Ectodermal cell (in vitro differentiated cells): ENCODE measurements around the gene TMEM18.

Experiments used
- H3K27ac ChIP-seq: 2 replicates; pipeline ENCODE4 v1.7.0; 2013; ENCODE audit warnings: mild to moderate bottlenecking, low read depth, low read length; ENCODE audit not compliant: insufficient read depth, poor library complexity, severe bottlenecking
- H3K27me3 ChIP-seq: 2 replicates; pipeline ENCODE4 v1.7.0; 2013; ENCODE audit warnings: mild to moderate bottlenecking, low read length; ENCODE audit not compliant: insufficient read depth, control insufficient read depth, poor library complexity, severe bottlenecking
- H3K36me3 ChIP-seq: one replicate; pipeline ENCODE4 v1.7.0; 2013; ENCODE audit warnings: low read length; ENCODE audit not compliant: control insufficient read depth, insufficient read depth
- H3K4me1 ChIP-seq: one replicate; pipeline ENCODE4 v1.7.0; 2013; ENCODE audit warnings: low read length; ENCODE audit not compliant: control insufficient read depth, insufficient read depth
- H3K4me3 ChIP-seq: 2 replicates; pipeline ENCODE4 v1.7.0; 2013; ENCODE audit warnings: low read depth, low read length, control low read depth; ENCODE audit not compliant: insufficient read depth
- H3K9me3 ChIP-seq: 2 replicates; pipeline ENCODE4 v1.7.0; 2013; ENCODE audit warnings: mild to moderate bottlenecking, low read length, moderate library complexity; ENCODE audit not compliant: control insufficient read depth
- WGBS, 2 experiments: methylation state at CpG; one replicate each; pipeline ENCODE4 v1.1.7; 2013; ENCODE audit warnings: missing lambda C conversion rate in 2 of 2; 5-methylcytosine and 5-hydroxymethylcytosine counted together

TMEM18 gene

DNA sequence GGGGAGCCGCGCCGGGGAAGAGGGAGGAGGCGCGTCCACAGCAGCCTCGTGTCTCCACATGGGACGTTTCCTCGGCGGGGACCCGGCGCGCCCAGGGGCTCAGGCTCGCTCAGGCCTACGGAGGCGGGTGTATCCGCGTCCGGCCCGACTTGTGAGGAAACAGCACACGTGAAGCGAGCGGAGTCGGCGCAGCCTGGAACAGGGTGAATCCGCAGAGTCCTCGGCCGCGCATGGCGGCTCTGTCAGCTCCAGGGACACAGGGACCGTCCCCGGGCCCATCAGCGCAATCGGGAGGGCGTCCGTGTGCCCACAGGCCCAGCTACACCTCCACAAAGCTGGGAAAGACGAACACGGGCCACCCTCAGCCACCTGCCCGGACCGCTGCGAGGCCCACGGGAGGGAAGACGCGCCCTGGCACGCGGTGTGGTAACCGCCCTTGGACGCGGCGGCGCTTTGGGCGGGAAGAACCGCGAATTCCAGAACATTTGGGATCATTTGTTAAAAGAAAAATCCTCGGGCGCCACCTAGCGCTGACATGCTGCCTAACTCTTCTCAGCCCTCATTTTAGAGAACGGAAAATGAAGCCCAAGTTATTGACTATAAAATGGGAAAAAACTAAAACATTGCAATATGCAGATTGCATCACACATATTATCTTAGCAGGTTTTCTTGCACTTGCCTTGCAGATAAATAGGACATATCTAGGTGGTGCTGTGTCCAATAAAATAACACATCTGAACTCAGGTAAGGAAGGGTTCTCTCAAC, 40.4 kb downstream of the TMEM18 start:
- WGBS, 2 experiments = 64% methylated on average over 57 of the region's 57 CpGs
- Histone ChIP-seq H3K9me3 (peaks cover 2% of the 10 kb centered on the region), H3K27ac (no peak overlapping the region)

DNA sequence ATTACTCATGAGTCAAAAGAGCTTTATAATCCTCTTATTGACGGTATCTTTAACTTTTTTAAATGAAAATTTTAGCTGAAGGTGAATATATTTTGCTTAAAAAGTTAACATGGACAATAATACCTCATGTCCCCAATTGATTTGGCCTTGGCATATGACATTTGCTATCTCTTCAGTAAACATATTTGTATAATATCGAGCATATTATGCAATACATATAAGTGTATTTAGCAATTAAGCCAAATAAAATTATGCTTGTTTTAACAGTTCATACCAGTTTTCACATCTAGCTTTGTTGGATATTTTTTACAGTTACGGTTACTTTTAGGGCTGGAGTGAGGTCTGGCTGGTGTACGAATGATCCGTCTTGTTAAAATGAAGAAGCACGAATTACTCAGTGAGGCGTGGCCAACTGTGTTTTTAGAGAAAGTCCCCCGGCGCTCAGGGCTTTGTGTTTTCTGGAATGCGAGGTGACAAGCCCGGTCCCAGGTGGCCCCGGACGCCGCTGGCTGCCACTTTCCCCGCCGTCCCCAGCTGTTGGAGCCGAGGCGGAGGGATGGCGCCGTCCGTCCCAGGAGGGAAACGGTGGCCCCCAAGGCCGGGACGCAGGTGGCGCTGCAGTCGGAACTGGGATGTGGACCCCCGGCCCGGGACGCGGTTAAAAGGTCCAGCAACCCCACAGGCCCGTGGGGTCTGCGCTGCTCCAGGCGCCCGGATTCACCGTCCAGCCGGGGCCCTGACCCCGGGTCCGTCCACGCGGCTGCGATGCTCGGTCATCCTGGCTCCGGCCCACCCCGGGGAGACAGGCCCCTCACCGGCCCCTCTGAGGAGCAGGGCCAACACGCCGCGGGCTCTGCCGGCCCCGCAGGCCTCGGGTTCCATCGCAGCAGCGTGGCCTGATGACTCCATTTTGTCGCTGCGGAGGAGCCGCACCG, 41.3 kb downstream of the TMEM18 start:
- no peaks in the 10 kb centered on the region for H3K36me3 ChIP-seq
- 96% methylated on average over 55 to 57 of the region's 57 CpGs for WGBS, 2 experiments

More for the DNA sequence above, 40.4 kb downstream of the TMEM18 start:
- no peak overlapping the region for H3K4me3 ChIP-seq
- H3K36me3 ChIP-seq = no peaks in the 10 kb centered on the region
- H3K27me3 ChIP-seq = no peaks in the 10 kb centered on the region
- H3K4me1 ChIP-seq = no peaks in the 10 kb centered on the region

DNA sequence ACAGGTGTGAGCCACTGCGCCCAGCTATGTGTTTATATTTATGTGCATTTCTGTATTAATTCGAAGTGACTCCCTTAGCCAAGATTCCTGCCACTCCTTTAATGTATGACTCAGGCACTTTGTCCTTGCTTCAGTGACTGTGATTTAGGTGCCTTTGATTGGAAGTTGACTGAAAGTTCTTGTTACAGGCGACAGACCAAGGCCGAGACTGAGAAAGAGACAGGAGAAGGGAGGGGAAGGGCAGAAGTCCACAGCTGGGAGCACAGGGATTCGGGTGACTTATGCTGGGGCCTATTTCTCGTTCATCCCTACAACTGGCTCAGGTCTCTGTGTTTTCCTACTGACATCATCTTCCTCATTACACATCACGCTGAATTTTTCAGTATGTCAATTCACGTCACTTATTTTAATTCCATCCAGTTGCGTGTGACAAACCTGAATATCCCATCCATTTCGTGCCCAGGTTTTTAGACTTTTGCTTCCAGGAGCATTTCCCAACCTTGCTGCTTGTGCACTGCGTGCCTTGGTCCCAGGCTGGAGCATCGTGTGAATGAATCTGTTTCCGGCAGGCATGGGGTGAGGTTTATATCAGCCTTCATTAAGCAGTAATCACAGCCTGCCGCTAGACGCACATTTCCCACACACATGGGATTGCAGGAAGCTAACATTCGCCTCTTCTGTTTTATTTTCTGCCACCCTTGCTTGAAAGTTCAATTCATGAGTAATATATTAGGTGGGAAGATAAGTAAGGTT, 42.4 kb downstream of the TMEM18 start:
- Histone ChIP-seq H3K36me3 (no peaks in the 10 kb centered on the region), H3K27me3 (no peaks in the 10 kb centered on the region), H3K27ac (no peak overlapping the region), H3K9me3 (peaks cover 2% of the 10 kb centered on the region), H3K4me1 (no peaks in the 10 kb centered on the region), H3K4me3 (no peak overlapping the region)
- WGBS, 2 experiments = 76% methylated on average over 16 of the region's 16 CpGs

More for the DNA sequence above, 41.3 kb downstream of the TMEM18 start:
- H3K9me3 ChIP-seq = peaks cover 2% of the 10 kb centered on the region
- no peaks in the 10 kb centered on the region for H3K27me3 ChIP-seq
- H3K4me1 ChIP-seq = no peaks in the 10 kb centered on the region
- no peak overlapping the region for H3K27ac ChIP-seq
- no peak overlapping the region for H3K4me3 ChIP-seq

DNA sequence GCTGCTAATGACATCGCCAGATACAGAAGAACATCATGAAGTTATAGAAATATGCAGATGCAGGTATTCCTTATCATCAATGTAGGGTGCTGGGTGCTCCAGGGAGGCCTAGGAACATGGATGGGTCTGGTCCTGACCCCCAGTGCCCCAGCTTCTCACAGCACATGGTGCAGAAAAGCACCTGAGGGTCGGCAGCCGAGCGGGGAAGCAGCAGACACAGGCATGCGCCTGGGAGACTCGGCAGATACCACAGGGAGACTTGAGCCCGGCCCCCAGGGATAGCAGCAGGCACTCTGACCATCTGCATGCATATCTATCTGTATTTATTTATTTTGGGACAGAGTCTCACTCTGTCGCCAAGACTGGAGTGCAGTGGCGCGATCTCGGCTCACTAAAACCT, 43.2 kb downstream of the TMEM18 start:
- 93 to 95% methylated on average over 11 of the region's 11 CpGs for WGBS, 2 experiments
- Histone ChIP-seq H3K36me3 (no peaks in the 10 kb centered on the region), H3K27me3 (no peaks in the 10 kb centered on the region), H3K4me1 (no peaks in the 10 kb centered on the region), H3K27ac (no peak overlapping the region), H3K4me3 (no peak overlapping the region), H3K9me3 (peaks cover under 1% of the 10 kb centered on the region)

DNA sequence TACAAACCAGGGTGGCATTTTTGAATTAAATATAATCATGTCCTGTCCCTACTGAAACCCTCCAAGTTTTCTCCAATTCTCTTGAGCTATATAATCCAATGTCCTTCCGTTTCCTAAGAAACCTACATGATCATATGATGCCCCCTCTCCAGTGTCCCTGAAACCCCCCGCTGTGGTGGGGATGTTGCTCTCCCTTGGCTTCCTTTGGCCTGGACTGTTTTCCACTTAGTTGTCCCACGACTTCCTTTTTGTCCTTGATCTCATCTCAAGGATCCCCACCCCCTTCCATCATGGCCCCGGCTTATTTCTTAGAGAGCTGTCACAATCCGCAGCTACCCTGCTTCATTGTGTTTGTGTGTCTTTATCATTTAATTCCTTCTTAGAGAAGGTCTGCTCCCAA, 43.8 kb downstream of the TMEM18 start:
- no peak overlapping the region for H3K27ac ChIP-seq
- no peaks in the 10 kb centered on the region for H3K36me3 ChIP-seq
- H3K4me3 ChIP-seq = no peak overlapping the region
- H3K9me3 ChIP-seq = no peaks in the 10 kb centered on the region
- no peaks in the 10 kb centered on the region for H3K4me1 ChIP-seq
- H3K27me3 ChIP-seq = no peaks in the 10 kb centered on the region
- WGBS, 2 experiments = 81 to 85% methylated on average over 3 to 5 of the region's 5 CpGs

DNA sequence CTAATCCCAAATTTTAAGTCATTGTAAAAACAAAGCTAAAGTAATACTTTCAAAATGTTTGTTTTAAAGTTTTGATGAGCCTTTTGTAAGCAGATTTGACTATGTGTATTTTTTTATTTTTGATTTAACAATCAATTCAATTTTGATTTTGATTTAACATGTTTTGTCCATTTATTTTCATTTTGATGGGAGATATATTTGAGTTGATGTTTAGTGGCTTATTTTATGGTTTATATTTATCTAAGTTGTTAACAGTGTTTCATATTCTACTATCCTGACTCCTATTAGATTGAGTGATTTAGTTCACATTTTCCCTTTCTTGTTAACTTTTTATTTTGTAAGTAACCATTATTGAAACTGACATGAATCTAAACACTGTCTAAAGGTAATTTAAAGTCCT, 44.7 kb downstream of the TMEM18 start:
- no peak overlapping the region for H3K27ac ChIP-seq
- H3K4me1 ChIP-seq = peaks cover 2% of the 10 kb centered on the region

DNA sequence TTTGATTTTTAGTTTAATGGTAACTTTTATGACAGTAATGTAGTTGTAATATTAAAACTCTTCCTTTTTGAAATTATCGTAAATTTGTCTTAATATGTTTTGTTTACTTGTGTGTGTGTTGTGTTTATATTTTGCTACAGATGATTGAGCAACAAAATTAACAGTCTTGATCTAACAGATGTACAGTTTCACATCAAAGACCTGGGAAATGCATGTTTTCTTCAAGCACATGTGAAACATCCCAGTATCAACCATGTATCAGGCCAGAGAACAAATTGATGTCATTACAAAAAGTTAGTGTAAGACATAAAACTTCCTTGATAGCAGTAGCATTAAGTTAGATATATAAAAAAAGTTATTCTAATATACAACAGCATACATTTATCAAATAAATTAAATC, 45.5 kb downstream of the TMEM18 start:
- 89 to 100% methylated on average over 1 of the region's 1 CpG for WGBS, 2 experiments

More for the DNA sequence above, 44.7 kb downstream of the TMEM18 start:
- H3K4me3 ChIP-seq = no peak overlapping the region
- no peaks in the 10 kb centered on the region for H3K36me3 ChIP-seq
- no peaks in the 10 kb centered on the region for H3K27me3 ChIP-seq
- no peaks in the 10 kb centered on the region for H3K9me3 ChIP-seq

DNA sequence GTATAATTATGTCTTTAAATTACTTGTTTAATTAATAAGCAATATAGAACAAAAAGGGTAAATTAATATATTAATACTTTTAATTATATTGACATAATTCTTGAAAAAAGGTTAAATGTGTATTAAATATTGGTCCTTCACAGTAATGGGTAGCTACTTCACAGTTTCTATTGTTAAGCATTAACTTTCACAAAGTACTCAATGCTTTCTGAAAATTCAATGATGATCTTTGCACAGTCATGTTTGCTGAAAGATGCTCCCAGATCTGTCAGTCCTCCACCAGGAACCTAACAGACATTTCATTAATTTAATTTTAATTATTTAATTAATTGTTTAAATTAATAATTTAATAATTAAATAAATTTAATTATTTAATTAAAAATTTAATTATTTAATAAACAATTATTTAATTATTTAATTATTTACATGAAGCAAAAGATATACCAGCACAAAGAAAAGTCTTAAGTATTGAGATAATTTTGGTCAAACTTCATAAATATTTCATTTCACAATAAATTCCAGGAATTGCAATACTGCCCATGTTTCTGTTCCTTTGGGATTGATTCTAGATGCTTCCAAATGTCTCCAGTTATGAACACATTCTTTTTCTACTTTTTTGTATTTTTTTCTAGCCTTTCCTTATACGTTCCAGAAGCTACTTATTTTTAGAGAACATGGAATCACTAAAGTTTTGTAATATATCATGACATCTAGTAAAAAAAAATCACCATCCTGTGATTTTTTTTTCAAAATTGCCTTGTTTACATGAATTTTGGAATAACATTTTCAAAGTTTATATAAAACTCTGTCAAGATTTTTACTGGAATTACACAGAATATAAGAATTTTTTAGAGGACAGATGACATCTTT, 46.5 kb downstream of the TMEM18 start:
- H3K36me3 ChIP-seq = no peaks in the 10 kb centered on the region
- no CpG with 5 or more reads among the region's 1 CpG for WGBS, 2 experiments
- no peaks in the 10 kb centered on the region for H3K27me3 ChIP-seq
- H3K4me1 ChIP-seq = peaks cover 8% of the 10 kb centered on the region
- no peaks in the 10 kb centered on the region for H3K9me3 ChIP-seq
- no peak overlapping the region for H3K27ac ChIP-seq
- H3K4me3 ChIP-seq = no peak overlapping the region

More for the DNA sequence above, 45.5 kb downstream of the TMEM18 start:
- Histone ChIP-seq H3K27me3 (no peaks in the 10 kb centered on the region), H3K4me3 (no peak overlapping the region), H3K4me1 (peaks cover 8% of the 10 kb centered on the region), H3K27ac (no peak overlapping the region), H3K9me3 (no peaks in the 10 kb centered on the region), H3K36me3 (no peaks in the 10 kb centered on the region)

DNA sequence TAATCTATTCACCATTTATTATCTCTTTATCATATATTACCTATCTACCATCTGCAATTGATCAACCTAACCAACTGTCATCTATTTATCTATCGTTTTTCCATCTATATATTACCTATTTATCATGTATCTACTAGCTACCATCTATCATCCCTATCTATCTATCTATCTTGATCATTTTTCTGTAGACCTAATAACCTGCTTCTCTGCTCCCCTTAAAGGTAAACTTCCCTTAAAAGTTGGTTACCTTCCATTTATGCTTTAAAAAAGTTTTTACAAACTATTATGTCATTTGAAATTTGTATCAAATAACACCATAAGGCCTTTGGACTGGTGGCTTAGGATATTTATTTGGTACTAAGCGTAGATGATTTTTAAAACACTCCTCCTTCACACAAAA, 47.2 kb downstream of the TMEM18 start:
- no peaks in the 10 kb centered on the region for H3K36me3 ChIP-seq
- 87% methylated on average over 1 of the region's 2 CpGs for WGBS, 2 experiments
- H3K4me1 ChIP-seq = peaks cover 13% of the 10 kb centered on the region
- no peak overlapping the region for H3K27ac ChIP-seq
- H3K9me3 ChIP-seq = no peaks in the 10 kb centered on the region
- no peak overlapping the region for H3K4me3 ChIP-seq
- H3K27me3 ChIP-seq = no peaks in the 10 kb centered on the region
